HG03280 (cell line): ENCODE results near the gene TM7SF2.

Experiments used
- ATAC-seq: cut with Tn5 transposase; IDR thresholded peaks from one replicate; pipeline ENCODE4 v1.9.1; 2021; ENCODE audit warnings: mild to moderate bottlenecking, moderate library complexity; ENCODE audit not compliant: unreplicated experiment

TM7SF2 gene

GRCh38 chr11:65111744-65112545 is at the start of gene TM7SF2:
Gene TM7SF2, plus strand, starts transcription at chr11:65111872. Its CDS starts 144 bp downstream, at chr11:65112016.
- ATAC-seq: peak; percentile 65

GRCh38 chr11:65063532-65063931 is 48.1 kb upstream of the TM7SF2 start:
- no peak for ATAC-seq

- ATAC-seq: no peak
Measured at GRCh38 chr11:65064847-65065240, 46.8 kb upstream of the TM7SF2 start.

GRCh38 chr11:65065851-65066250 is 45.8 kb upstream of the TM7SF2 start:
- no peak for ATAC-seq

DNA sequence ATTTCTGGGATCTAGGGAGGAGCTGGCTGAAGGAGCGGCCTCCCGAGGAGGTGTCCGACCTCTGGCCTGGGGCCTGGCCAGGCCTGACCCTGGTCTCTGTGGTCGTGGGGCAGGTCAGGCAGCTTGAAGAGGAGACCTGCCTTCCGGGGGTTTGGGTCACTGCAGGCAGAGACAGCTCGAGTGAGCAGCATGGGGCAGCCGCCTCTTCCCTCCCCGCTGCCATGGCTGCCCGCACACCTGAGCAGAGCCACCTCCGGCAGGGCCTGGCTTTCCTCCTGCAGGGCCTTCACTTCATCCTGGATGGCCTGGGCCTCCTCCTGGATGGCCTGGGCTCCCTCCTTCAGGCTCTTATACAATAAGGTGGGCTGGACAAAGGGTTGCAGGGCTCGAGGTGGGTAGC is 45.4 kb upstream of the TM7SF2 start:
- no peak for ATAC-seq

- ATAC-seq: no peak
Measured at GRCh38 chr11:65066805-65067291, 44.8 kb upstream of the TM7SF2 start.

- no peak for ATAC-seq
Measured at GRCh38 chr11:65067446-65067845, 44.2 kb upstream of the TM7SF2 start.

DNA sequence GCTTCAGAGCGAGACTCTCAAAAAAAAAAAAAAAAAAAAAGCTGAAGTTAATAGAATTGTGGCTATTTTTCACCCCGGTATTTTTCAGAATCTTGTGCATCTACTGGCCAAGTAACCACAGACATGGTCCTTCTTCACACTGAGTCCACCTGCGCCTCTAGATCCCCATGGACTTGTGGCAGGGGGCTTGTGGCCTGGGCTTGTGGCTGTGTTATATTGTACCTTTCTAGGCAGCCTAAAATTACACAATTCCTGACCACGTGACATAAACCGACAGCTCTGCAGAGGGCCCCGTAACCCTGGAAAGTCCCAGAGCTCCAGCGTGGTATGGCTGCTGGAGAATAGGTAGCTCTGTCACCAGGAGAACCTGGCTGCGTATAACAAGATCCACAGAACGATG is 42.5 kb upstream of the TM7SF2 start:
- no peak for ATAC-seq

- no peak for ATAC-seq
Measured at GRCh38 chr11:65071907-65072630, 39.6 kb upstream of the TM7SF2 start.

DNA sequence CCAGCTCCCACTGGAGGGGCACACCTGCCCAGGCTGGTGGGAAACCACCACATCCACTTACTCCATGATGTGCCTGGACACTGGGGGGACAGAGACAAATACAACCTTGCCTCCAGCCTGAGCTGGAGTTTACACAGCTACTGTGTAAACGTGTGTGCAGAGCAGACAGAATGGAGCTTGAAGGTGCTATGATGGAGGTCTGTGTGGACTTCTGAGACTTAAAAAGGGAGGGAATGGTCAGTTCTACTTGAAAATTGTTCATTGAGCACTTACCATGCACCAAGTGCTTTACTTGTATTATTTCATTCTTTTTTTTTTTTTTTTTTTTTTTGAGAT is 39.1 kb upstream of the TM7SF2 start:
- no peak for ATAC-seq

- no peak for ATAC-seq
Measured at GRCh38 chr11:65077451-65077850, 34.2 kb upstream of the TM7SF2 start.

GRCh38 chr11:65078151-65078550 is 33.5 kb upstream of the TM7SF2 start:
- ATAC-seq: no peak

DNA sequence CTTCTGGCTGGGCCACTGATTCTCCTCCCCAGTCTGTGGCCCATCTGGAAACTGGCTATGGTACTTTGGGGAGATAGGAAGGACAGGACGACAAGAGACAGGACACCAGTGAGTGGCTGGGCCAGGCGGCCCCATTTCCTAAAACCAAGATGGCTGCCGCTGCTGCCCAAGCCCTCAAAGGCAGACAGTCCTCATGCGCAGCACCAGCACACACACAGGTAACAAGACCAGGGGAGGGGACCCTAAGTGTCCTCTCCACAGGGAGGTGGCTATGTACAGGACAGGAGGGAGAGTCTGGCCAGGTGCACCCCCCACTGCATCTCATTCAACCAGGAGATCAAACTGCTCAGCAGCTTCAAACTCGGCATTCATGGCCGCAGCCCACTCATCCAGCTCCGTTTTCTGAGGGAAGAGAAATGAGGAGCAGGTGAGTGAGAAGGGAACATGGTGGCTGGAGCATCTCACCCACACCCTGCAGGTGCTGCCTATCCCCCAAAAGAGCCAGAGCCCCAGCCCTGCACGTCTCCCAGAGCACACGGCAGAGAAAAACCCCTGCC is 32.8 kb upstream of the TM7SF2 start:
- ATAC-seq: no peak

DNA sequence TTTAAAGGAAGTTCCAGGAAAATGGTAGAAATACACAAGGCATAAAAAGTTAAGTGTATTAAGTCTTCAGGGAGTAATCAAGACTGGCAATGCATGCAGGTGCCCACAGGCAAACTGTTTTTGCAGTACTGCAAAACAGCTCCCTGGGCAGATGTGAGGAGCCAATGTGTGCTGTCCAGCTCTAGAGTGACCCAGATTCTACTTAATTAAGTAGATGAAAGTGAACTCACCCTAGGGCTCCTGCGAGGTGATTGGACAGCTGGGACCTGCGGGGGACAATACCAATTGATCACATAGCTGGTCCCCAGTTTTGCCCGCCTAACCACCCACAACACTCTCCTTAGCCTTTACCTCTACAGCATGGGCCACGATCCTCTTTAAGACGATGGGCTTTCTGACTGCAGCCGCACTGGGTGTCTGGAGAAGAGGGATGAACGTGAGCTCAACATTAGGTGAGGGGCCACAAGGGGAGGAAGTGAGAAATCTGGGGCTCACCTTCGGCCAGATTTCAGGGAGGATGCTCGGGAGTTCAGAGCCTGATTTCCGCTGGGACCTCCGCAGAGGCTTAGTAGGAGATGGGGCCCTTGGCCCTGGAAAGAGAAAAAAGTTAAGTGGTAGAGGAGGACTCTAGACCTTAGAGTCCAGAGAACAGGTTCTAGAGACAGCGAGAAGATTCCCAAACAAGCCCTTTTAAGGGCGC is 28.4 kb upstream of the TM7SF2 start:
- ATAC-seq: no peak

DNA sequence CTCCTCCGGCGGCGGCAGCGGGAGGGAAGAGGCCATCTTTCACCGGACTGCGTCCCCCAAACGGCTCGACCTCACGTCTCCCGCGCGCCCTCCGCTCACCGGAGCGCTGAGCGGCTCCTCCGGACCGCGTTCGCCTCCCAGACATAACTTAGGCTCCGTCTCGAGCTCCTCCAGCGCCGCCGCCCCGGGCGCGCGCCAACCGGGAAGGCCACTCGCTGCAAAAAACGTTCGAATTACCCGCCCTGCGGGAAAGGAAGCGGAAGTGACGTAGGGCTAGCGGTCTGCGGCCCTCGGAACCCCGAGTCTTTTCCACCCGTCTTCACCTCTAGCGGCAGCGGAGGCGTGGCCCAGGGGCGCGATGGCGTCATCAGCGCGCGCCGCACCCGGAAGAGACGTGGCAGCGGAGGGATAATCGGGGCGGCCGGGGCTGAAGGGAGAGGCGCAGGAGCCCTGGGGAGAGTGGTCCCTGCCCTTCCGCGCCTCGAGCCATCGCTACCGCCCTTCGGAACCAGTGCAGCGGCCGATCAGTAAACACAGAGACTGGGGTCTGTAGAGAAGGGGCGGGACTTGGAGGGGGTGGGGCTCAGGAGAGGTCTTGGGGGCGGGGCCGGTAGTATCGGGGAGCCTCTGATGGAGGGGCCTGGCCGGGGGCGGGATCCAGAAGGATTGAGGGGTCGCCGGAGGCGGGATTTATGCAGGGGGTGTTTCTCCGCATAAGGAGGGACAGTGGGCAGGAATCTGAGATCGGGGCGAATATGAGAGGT is 27.7 kb upstream of the TM7SF2 start, which contains the start of the genes CDCA5 and ZFPL1:
TSS of gene CDCA5 (minus strand) at position 207 of the 764 bp plus-strand sequence. CDS start at position 145, 62 bp downstream.
TSS of gene ZFPL1 (plus strand) at position 389 of the 764 bp plus-strand sequence. CDS start 477 bp downstream, outside the sequence.
- ATAC-seq: peak; percentile 89

DNA sequence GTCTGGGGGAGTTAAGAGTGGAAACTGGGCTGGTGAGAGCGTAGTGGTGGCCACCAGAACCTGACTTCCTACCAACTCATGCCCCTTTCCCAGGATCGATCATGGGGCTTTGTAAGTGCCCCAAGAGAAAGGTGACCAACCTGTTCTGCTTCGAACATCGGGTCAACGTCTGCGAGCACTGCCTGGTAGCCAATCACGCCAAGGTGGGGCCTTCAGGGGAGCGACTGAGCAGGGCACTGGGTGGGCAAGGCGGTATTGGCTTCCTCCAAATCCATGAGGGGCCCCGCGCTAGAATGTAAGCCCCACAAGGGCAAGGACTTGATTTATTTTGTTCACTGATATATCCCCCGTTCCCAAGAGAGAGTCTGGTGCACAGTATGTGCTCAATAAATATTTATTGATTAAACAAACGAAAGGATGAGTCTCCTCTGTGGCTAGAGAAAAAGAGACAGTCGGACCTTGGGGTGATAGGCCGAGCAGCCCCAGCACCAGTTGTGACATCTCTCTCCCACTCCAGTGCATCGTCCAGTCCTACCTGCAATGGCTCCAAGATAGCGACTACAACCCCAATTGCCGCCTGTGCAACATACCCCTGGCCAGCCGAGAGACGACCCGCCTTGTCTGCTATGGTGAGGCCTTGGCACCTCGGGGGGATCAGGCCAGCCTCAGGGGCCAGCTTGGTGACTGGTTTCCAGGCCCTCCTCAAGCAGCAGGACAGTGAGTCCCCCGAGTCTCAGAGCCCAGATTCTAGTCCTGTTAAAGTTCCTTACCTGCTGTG is 26.9 kb upstream of the TM7SF2 start:
- no peak for ATAC-seq

GRCh38 chr11:65085446-65085845 is 26.2 kb upstream of the TM7SF2 start:
- no peak for ATAC-seq

GRCh38 chr11:65086809-65087208 is 24.9 kb upstream of the TM7SF2 start:
- ATAC-seq: no peak

DNA sequence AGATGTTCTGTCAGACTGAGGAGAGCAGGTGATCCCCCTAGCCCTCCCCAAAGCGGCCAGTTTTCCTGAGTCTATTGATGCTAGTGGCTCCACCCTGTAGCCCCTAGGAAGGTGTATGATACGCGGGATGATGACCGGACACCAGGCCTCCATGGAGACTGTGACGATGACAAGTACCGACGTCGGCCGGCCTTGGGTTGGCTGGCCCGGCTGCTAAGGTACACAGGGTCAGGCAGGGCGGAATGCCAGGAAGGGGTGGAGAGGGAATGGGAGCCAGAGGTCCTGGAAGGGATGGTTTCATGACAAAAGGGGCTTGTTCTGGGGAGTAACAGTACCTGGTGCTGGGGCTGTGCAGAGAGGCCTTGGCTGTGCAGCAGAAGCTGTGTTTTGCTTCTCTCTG is 24.5 kb upstream of the TM7SF2 start:
- ATAC-seq: no peak

GRCh38 chr11:65087827-65088226 is 23.8 kb upstream of the TM7SF2 start:
- no peak for ATAC-seq
